KOPT-K1 (cell line): ENCODE measurements around the gene MEIS2.

ENCODE experiments used
- H3K27ac ChIP-seq: fragments of 200-600 bp; sonication (generic); 2 replicates; pipeline ENCODE4 v1.5.1; 2016; ENCODE audit warnings: antibody characterized with exemption, mild to moderate bottlenecking, low read depth, low read length; ENCODE audit not compliant: poor library complexity, severe bottlenecking
- H3K36me3 ChIP-seq: fragments of 200-600 bp; sonication (generic); 2 replicates; pipeline ENCODE4 v1.5.1; 2017; ENCODE audit warnings: antibody characterized with exemption, mild to moderate bottlenecking, low read length, moderate library complexity; ENCODE audit not compliant: insufficient read depth
- H3K9me3 ChIP-seq: fragments of 200-600 bp; sonication (generic); 2 replicates; pipeline ENCODE4 v1.5.1; 2017; ENCODE audit warnings: antibody characterized with exemption, low read length, mild to moderate bottlenecking; ENCODE audit not compliant: insufficient read depth, poor library complexity, severe bottlenecking

The MEIS2 gene

DNA sequence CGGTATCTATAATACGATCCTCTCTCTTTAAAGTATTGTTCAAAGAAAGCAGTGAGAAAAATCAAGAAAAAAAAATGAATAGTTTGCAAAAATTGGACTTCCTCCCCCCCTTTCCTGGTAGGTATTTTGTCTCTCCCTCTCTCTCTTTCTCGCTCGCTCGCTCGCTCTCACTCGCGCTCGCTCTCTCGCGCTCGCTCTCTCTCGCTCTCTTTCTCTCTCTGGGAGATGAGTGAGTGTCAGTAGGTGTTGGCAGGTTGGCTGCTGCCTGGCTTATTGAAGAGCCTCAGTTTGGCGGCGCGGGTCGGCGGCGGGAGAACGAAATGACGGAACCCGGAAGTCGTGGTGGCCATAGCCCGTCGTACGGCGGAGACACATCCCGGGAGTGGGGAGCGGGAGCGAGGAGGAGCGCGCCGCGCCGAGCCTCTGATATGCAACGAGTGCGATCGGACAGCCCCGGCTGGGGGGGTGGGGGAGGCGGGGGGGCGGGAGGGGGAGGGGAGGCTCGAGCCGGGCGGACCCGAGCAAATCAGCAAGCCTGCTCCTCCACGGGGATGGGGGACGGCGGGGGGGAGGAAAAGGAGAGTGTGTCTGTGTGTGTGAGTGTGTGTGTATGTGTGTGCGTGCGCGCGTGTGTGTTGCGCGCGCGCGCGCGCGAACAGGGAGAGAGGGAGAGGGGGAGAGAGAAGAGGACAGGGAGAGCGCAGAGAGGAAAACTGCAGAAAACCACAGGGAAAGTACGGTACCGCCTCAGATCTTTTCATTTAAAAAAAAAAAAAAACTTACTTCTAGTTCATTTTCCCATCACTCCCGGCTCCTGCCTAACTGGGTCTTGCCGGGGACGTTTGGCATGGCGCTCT, at the start of gene MEIS2:
Gene MEIS2 (minus strand): TSS at position 441 of the 857 bp plus-strand sequence. CDS start 1,083 bp downstream, outside the sequence.
- Histone ChIP-seq H3K27ac (no peak within 1 kb of the TSS), H3K36me3 (no peaks in the 10 kb centered on the region), H3K9me3 (no peaks in the 10 kb centered on the region)

DNA sequence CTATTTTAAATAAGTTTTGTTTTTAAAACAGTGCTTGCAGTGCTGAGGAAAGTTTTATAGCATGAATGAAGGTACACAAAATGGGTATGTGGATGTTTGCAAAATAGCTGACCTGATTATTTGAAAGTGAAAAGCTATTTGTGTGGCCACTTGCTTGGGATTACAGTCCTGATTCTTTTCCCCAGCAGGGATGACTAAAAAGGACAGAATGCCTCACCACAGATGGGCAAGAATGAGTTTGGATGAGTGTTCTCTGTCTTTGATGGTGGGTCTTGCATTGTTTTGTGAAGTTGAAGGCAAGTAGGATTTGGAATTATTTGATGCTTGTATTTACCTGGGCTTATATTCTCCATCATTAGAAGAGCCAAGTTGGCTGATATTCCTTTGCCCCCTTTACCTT, 48.8 kb upstream of the MEIS2 start:
- Histone ChIP-seq H3K27ac (no peak overlapping the region), H3K36me3 (no peaks in the 10 kb centered on the region), H3K9me3 (no peaks in the 10 kb centered on the region)

DNA sequence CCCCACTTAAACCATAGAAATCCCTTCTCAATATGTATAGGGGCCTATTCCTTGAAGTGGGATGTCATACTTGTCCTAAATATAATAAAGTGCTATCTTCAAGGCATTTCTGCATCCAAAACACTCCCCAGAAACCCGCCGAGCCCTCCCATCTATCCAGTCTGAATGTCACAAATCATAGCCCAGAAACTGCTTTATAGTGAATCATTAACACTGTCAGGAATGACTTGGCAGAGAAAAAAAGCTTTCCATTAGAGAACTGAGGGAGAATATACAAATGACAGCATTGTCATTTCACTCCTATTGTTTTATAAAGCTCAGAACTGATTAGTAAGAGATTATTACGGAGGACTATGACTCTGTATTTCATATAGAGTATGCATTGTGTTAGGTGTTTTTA, 48.4 kb upstream of the MEIS2 start:
- Histone ChIP-seq H3K9me3 (no peaks in the 10 kb centered on the region), H3K36me3 (no peaks in the 10 kb centered on the region), H3K27ac (no peak overlapping the region)

DNA sequence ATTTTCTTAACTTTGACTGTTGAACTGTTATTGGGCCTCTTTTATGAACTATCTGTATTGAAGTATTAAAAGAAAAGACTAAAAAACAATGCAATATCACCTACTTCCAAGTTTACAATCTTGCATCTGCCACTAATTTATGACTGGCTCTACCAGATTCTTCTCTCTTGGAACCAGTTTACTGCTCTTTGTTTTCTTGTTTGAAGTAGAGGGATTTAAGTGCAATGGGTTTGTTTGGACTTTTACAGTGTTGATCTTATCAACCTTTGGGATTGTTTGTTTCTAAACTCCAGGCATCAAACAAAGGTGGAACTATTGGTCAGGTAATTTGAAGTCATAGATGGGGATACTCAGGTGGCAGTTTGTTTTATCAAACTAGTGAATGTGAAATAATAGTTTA, 43.0 kb upstream of the MEIS2 start:
- Histone ChIP-seq H3K9me3 (no peaks in the 10 kb centered on the region), H3K27ac (no peak overlapping the region), H3K36me3 (no peaks in the 10 kb centered on the region)

DNA sequence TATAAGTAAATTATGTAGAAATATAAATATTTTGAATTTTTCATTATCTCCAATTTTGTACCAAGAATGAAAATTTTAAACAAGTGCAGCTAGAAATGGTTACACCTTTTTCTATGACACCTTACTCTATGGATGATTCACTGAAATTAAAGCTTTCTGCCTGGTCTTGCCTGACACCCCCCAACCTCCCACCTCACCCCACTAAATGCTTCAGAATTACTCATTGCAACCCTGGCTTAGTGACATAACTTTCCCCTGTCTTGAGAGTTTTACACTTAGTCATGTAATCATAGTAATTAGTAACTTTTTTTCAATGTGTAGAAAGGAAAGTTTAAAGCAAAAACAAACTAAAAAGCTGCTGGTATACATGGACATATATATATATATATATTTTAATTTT, 42.0 kb upstream of the MEIS2 start:
- Histone ChIP-seq H3K36me3 (no peaks in the 10 kb centered on the region), H3K9me3 (no peaks in the 10 kb centered on the region), H3K27ac (no peak overlapping the region)

DNA sequence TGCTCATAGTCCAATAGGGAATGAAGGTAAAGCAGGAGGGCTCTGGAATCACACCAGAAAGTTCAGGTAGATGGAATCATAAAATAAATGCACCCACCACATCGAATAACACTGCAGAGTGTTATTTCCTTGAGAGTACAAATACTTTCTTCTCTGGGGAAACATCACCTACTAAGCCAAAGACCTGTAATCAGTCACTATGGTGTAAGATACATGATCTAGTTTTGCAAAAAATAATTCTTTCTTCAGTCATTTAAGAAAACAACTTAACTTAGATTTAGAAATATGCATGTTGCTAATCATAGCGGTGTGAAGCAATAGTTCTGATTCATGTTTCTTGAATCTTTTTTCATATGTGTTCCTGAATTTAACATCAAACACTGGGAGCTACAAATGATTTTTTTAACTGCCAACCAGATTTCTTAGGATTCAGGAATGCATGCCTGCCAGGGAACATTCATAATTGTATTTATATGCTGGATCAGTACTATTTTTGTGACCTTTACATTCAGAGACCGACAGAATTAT, 40.2 kb upstream of the MEIS2 start:
- no peaks in the 10 kb centered on the region for H3K9me3 ChIP-seq
- H3K27ac ChIP-seq, result no peak overlapping the region
- H3K36me3 ChIP-seq, result no peaks in the 10 kb centered on the region

DNA sequence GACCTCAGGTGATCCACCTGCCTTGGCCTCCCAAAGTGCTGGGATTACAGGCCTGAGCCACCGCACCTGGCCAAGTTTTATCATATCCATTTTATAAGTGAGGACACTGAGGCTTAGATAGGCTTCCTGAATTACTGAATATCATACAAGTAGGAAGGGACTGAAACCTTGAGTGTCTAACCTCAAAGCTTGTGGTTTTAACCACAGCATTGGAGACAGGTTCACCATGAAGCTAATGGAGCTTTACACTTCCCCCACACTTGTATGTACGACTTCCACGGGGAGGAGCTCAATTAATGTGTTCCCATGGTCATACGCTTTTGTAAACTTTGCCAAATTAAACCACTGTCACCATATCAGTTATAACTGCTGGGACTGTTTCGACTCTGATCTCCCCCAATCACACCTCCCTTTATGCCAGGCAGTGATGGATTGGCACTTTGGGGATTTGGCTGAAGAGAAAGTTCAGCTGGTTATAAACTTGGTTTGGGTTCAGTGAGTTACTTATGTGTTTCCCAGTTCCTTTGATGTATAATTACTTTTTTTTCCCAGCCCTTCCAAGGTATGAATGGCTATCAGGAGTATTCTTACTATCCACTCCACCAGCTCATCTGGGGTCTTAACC, 38.4 kb upstream of the MEIS2 start:
- H3K9me3 ChIP-seq, result no peaks in the 10 kb centered on the region
- no peaks in the 10 kb centered on the region for H3K36me3 ChIP-seq
- H3K27ac ChIP-seq, result no peak overlapping the region

DNA sequence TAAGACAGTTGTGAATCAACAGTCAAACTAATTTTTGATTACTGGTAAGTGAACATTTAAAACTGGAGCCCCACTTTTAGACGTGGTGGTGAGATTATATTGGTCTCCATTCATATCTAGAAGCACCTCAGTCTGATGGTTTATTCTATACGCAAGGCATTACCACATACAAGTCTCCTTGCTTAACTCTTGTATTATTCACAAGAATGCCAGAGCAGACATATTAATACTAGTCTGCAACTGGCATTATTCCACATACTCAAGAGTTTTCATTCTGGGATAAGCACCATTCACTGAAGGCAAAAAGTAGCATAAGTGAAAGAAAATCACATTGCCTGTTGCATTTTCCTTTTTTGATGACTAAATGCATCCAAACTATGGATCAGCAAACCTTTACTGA, 36.9 kb upstream of the MEIS2 start:
- Histone ChIP-seq H3K27ac (no peak overlapping the region), H3K9me3 (no peaks in the 10 kb centered on the region), H3K36me3 (no peaks in the 10 kb centered on the region)

DNA sequence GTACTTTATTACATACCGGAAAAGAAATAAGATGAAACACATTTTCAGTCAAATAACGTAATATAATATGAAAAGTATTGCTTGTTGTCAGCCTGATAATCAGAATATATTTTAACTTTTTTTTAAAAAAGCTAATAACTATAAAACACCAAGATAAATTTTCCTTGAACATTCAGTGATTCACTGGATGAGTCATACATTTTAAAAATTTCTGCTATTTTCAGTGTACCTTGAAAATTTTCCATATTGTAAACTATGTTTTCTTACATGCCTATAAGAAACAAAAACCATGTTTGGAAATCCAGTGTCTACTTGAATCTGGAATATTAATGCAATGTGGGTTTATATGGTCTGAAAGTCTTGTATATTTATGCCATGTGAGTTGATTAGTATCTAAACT, 36.3 kb upstream of the MEIS2 start:
- H3K27ac ChIP-seq, result no peak overlapping the region

DNA sequence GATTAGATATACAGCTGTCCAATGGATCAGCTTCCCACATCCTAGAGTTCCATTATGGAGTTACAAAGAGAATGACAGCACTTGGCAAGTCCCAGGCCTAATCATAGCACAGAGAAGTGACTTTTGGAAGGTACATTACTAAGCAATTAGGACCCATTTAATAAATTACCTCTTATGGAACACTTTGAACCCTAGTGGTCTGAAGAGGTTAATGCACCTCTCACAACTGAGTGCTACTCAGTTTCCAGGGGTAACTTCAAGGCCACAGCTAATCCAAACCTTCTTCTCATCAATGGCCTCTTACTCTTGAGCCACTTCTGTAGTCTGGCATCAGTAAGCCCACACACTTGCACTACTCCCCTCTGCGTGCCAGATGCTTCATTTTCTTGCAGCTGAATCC, 34.9 kb upstream of the MEIS2 start:
- Histone ChIP-seq H3K27ac (no peak overlapping the region), H3K36me3 (no peaks in the 10 kb centered on the region), H3K9me3 (no peaks in the 10 kb centered on the region)

More for the DNA sequence above, 36.3 kb upstream of the MEIS2 start:
- Histone ChIP-seq H3K9me3 (no peaks in the 10 kb centered on the region), H3K36me3 (no peaks in the 10 kb centered on the region)

DNA sequence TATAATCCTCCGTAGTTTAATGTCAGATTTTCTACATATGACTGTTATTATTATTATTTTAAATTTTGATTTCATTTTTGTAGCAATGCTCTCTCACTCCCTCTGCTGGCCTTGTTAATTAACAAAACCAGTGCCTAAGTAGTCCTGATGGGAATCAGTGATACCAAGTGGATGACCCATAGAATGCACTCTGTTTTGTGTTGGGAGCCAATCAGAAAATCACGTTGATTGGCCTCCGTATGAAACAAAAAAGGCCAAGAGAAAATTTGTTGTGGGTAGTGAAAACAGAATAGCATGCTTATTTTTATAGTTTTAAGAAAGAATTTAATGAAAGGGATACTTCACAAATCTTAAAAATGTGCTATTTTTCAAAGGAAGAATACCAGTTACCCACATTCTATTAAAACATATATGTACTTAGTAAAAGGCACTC, 34.4 kb upstream of the MEIS2 start:
- H3K36me3 ChIP-seq, result no peaks in the 10 kb centered on the region
- H3K9me3 ChIP-seq, result no peaks in the 10 kb centered on the region
- H3K27ac ChIP-seq, result no peak overlapping the region

DNA sequence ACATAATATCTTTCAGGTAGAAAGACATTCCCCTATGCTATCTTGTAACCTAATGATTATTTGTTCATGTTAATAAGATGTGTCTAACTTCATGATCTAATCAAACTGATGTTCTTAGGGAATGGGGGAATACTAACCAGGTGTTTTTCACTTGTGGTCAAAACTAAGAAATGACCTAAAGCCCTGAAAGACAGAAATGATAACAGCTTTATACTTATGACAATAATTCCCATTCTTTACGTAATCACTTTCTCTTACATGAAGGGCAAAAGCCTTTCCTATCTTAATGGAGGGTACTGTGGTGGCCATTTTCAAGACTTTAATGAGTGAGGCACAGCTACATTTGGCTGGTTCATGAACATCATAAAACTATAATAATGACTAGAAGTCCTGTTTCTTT, 33.9 kb upstream of the MEIS2 start:
- H3K27ac ChIP-seq, result no peak overlapping the region
- H3K9me3 ChIP-seq, result no peaks in the 10 kb centered on the region
- H3K36me3 ChIP-seq, result no peaks in the 10 kb centered on the region

DNA sequence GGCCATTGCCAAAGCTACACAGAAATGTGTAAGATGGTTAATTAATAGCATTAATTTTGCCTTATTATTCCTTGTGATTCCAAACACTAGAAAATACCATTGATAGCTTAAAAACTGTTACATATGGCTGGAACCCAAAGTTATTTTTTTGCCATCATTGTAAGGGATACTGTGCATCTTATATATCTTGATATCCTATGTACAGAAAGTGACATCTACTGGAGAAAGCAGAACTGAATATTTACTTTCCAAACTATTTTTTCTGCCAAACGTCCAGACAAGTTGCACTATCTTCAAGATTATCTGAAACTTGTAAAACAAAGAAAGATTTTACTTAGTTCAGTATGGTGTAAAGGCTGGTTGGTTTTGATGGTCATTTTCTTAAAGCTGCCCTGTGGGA, 33.3 kb upstream of the MEIS2 start:
- H3K27ac ChIP-seq, result no peak overlapping the region
- H3K36me3 ChIP-seq, result no peaks in the 10 kb centered on the region

DNA sequence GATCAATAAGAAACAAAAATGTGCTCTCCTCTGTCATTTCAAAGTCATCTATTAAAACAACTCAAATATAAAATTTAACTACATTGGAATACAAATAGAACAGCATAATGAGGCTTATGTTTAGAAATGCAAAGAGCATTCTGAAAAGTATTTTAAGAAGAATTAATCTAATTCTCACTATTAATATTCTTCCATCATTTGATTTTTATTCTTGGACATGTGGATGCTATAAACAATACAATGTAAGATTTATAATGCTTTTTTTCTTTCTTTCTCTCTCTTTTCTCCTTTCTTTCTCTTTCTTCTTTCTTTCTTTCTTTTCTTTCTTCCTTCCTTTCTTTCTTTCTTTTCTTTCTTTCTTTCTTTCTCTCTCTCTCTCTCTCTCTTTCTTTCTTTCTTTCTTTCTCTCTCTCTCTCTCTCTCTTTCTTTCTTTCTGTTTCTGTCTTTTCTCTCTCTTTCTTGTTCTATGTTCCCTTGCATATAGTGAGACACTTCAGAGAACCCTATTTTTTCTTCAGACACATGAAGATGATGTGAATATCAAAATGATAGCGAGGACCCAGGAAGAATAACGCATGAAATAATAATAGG, 32.6 kb upstream of the MEIS2 start:
- H3K27ac ChIP-seq, result no peak overlapping the region
- H3K36me3 ChIP-seq, result no peaks in the 10 kb centered on the region
- H3K9me3 ChIP-seq, result no peaks in the 10 kb centered on the region

More for the DNA sequence above, 33.3 kb upstream of the MEIS2 start:
- no peaks in the 10 kb centered on the region for H3K9me3 ChIP-seq

DNA sequence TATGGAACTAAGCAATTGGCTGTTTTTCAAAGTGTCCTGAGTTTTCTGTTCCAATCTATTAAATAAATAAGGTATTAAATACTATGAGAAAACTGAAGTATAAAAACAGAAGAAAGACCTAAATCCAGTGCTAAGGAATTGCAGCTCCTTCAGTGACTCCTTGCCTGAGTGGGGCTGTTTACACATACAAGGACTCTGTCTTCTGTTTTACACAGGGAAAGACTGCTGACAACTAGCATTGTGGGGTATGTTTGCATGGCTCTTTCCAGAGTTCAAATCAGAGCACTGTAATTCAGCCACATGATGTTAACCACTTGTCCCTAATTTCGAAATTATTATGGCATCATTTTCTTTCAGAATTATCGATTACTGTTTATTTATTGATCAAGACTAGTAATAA, 31.3 kb upstream of the MEIS2 start:
- Histone ChIP-seq H3K36me3 (no peaks in the 10 kb centered on the region), H3K27ac (no peak overlapping the region), H3K9me3 (no peaks in the 10 kb centered on the region)
